GM19372 (cell line): ENCODE measurements around the gene FGF7.
"Not testable (repeated sequence)": the region's sequence is repeated elsewhere in the genome, so short reads cannot be mapped to it uniquely, and the experiment has no call there.

Experiments
- ATAC-seq: cut with Tn5 transposase; IDR thresholded peaks from one replicate; pipeline ENCODE4 v1.9.1; 2021; ENCODE audit warnings: mild to moderate bottlenecking, low read depth, moderate library complexity; ENCODE audit not compliant: unreplicated experiment

FGF7 gene, protein sequence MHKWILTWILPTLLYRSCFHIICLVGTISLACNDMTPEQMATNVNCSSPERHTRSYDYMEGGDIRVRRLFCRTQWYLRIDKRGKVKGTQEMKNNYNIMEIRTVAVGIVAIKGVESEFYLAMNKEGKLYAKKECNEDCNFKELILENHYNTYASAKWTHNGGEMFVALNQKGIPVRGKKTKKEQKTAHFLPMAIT

DNA sequence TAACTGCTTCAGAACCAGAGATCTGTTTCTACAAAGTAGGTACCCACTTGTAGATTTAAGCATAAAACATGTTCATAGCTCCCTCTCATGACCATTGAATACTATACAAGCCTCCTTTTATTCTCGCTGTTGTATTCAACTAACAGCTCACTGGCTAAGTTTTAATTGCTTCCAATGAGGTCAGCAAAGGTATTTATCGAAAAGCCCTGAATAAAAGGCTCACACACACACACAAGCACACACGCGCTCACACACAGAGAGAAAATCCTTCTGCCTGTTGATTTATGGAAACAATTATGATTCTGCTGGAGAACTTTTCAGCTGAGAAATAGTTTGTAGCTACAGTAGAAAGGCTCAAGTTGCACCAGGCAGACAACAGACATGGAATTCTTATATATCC is at the start of gene FGF7:
Gene FGF7, plus strand, starts transcription at position 222 of the 400 bp plus-strand sequence. CDS start 1,056 bp downstream, outside the sequence.
- ATAC-seq, result no peak

DNA sequence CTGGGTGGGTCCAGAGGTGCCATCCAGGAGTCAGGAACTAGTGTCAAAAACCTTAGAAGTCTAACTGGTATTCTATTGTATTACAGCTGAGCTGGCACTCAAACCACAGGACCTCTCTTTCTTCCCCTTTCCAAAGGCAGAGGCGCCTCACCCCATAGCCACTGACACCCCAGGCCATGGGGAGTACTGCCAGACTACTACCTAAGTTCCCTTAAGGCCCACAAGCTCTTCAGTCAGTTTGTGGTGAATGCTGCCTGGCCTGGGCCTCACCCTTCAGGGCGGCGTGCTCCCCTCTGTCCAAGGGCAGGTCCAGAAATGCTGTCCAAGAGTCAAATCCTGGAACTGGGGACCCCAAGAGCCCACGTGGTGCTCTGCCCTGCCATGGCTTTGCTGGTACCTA is 43.0 kb upstream of the FGF7 start:
- no peak for ATAC-seq

DNA sequence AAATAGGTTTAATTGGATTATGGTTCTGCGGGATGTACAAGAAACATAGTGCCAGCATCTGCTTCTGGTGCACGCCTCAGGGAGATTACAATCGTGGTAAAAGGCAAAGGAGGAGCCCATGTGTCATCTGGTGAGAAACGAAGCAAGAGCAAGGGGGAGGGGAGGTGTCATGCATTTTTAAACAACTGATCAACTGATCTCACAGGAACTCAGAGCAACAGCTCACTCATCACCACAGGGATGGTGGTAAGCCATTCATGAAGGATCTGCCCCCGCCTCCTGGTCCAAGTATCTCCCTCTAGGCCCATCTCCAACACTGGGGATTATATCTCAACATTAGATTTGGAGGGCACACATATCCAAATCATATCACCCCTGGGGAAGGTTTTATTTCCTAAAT is 42.1 kb upstream of the FGF7 start:
- ATAC-seq, result no peak

DNA sequence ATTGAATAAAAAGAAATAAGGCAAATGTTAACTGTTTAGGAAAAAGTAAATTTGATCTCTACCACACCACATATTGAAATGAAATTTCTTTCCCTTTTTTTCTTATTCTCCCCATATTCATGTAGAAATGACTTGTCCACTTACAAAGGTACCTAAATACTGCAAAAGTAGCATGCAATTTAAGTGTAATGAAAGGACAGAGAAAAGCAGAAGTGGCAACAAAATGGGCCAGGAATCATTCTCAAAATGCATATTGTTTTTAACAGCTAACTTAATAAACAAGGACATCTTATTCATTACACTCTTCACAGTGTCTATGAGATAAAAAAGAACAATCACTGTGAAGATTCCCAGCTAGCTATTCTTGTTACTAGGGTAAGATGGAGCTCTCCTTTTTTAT is 40.6 kb upstream of the FGF7 start:
- ATAC-seq, result no peak

DNA sequence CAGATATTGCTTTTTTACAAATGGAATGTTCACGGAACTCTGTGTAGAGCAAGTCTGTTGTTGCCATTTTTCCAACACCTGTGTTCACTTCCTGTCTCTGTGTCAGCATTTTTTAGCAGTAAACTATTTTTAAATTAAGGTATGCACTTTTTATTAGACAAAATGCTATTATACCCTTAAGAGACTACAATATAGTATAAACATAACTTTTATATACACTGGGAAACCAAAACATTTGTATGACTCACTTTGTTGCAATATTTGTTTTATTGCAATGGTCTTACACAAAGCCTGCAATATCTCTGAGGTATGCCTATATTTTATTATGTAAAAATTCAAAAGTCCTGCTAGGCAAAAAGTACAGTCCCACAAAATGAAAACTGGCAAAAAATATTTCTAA is 39.8 kb upstream of the FGF7 start:
- ATAC-seq, result no peak

DNA sequence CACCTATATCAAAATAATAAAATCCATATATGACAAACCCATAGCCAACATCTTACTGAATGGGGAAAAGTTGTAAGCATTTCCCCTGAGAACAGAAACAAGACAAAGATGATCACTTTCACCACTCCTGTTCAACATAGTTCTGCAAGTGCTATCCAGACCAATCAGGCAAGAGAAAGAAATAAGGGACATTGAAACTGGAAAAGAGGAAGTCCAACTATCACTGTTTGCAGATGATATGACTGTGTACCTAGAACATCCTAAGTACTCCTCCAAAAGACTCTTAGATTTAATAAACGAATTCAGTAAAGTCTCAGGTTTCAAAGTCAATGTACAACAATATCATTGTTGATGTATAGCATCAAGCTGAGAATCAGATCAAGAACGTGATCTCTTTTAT is 35.6 kb upstream of the FGF7 start:
- ATAC-seq, result no peak

DNA sequence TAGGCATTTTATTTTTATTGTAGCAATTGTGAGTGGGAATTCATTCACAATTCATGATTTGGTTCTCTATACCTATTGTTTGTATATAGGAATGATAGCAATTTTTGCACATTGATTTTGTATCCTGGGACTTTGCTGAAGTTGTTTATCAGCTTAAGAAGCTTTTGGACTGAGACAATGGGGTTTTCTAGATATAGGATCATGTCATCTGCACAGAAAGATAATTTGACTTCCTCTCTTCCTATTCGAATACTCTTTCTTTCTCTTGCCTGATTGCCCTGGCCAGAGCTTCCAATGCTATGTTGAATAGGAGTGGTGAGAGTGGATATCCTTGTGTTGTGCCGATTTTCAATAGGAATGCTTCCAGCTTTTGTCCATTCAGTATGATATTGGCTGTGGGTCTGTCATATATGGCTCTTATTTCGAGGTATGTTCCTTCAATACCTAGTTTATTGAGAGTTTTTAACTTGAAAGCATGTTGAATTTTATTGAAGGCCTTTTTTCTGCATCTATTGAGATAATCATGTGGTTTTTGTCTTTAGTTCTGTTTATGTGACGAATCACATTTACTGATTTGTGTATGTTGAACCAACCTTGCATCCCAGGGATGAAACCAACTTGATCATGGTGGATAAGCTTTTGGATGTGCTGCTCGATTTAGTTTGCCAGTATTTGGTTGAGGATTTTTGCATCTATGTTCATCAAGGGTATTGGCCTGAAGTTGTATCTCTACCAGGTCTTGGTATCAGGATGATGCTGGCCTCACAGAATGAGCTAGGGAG is 20.3 kb upstream of the FGF7 start:
- ATAC-seq, result not testable (repeated sequence)

DNA sequence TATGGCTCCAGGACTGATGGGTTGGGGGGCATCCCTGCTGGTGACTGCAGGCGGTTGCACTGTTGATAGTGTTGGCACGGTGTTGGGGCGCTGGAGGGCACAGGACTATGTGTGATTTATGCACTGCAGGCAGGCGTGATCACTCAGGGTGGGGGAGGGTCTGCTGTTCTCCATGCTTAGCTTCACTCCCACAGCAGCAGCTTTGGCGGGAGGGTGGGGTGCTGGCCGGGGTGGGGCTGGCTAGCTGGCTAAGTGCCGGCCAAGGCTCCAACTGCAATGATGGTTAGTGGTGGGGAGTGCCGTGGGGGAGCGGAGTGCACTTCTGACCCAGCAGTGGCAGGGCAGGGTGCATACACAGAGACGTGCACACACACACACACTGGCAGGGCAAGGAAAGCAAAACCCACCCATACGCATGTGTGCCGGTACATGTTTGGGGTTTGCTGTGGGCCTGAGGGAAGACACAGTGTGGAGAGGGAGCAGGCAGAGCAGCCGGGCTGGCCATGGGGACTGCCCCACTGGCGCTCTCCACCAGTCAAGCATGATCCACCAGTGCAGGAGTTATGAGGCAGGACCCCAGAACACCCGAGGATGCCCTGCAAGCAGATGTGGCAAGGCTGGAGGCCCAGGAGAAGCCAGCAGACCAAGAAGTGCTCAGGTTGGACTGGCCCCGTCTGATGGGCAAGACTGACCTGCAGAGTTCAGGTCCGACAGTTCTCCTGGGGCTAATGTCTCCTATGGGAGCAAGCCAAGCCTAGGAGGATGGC is 16.5 kb upstream of the FGF7 start:
- ATAC-seq, result no peak

DNA sequence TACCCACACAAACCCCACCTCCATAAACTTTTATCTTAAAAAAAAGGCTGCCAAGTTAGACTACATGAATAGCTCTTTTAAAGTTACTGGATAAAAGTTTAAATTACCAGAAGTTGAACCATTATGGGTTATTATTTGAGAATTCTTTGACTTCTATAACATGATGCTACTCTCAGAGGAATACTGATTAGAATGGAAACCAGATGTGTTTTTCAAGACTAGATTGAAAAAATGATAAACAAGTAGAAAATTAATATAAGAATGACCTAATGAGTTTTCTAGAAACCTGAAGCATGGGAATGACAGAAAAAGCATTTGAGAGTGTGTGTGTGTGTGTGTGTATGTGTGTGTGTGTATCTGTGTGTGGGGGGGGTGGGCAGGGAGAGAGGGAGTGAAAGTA is 12.4 kb upstream of the FGF7 start:
- ATAC-seq, result no peak

DNA sequence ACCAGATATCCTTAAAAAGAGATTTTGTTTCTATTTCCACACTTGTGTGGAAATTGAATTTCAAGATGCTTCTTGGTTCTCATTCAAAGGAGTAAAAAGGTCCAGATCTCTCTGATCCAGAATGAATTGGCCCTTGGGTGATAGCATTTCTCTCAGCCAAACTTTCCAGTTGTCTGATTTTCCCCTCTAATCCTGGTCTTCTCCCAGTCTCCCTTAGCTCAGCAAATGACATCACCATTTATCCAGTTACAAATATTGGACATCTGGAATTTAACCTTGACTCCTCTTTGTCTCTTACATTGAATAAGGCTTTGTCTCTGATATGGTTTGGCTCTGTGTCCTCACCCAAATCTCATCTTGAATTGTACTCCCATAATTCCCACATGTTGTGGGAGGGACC is 10.2 kb upstream of the FGF7 start:
- ATAC-seq, result no peak

DNA sequence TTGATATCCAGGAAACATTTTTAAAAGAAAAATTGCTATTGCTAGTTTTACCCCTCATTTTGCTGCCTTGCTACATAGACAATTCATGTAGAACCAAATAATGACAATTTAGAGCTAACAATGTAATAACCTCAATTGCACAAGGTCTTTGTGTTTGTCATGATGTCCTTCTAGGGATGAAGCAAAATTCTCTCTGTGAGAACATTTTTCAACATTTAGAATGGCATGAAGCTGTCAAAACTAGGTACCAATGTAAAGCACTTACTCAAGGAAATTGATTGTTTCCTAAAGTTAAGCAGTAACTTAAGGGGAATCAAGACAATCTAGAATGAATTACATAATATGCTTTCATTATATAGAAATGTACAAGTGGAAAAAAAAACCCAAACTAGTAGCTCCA is 7.9 kb upstream of the FGF7 start:
- ATAC-seq, result no peak

DNA sequence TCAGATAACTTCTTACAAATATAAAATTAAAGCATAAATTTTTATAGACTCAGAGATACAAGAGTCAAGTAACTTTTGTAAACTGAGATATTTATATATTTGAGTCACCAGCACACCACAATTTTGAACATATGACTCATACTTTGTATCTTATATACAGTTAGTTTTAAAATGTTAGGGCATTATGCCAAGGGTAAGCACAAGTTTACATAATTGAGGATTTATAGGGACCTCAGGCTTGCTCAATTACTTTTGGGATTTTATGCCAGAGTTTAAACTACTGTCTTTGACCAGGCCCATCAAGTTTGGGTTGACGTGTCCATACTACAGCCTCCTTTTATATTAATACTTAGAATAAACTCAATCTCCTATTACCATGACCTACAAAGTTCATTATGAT is 7.4 kb upstream of the FGF7 start:
- no peak for ATAC-seq

DNA sequence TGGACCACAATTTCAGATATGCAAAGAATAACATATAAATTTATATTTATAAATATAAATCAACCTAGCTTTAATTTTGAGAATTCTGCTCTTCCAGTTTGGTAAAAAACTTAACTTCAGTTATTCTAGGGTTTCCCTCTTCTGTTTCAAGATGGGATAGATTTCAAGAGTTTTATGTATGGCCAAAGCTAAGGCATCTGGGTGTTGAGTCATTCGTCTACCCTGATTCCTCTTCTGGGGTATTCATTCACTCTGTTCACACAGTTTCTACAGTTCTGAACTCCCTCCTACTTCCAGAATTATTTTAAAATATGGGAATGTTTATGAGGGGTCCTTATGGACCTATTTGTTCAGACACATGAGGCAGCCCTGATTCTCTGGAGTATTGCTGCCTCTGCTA is 4.2 kb upstream of the FGF7 start:
- no peak for ATAC-seq

DNA sequence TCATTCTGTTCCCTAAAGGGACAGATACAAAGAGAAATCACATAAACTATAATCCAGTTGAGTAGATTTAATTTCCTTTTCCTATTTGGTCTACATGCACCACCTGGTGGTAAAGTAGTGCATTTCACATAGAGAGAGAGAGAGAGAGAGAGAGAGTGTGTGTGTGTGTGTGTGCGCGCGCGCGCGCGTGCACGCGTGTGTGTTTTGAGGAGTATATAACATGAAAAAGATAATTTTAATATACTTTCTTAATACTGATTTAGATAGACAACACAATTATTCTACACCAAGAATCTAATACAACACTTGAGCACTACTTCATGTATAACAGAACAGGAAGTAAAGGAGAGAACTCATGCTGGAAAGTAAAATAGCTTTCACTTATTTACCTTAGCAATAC is 1.1 kb upstream of the FGF7 start:
- no peak for ATAC-seq

DNA sequence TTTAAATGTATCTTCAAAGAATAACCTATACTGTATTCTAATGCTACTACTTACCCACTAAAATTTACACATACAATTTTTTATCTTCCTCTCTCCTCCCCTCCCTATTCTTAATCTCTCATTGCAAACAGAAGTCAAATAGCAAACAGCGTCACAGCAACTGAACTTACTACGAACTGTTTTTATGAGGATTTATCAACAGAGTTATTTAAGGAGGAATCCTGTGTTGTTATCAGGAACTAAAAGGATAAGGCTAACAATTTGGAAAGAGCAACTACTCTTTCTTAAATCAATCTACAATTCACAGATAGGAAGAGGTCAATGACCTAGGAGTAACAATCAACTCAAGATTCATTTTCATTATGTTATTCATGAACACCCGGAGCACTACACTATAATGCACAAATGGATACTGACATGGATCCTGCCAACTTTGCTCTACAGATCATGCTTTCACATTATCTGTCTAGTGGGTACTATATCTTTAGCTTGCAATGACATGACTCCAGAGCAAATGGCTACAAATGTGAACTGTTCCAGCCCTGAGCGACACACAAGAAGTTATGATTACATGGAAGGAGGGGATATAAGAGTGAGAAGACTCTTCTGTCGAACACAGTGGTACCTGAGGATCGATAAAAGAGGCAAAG is 984 bp downstream of the FGF7 start:
- no peak for ATAC-seq

DNA sequence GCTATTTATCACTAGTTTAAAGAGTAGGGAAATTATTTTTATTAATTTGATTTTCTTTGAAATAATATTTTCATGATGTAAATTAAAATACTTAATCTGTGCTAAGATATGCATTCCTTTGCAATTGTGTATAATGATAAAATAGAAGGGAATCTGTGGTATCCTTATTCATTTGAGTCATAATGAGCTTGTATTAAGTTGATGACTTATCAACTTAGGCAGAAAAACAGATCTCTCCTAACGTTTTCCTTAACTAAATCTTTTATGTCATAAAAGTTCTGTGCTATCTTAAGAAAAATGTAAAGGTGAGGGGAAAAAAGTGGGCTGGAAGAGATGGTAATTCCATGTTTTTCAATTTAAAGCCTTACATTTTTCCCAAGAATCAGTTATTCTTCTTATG is 1.9 kb downstream of the FGF7 start:
- ATAC-seq, result no peak

DNA sequence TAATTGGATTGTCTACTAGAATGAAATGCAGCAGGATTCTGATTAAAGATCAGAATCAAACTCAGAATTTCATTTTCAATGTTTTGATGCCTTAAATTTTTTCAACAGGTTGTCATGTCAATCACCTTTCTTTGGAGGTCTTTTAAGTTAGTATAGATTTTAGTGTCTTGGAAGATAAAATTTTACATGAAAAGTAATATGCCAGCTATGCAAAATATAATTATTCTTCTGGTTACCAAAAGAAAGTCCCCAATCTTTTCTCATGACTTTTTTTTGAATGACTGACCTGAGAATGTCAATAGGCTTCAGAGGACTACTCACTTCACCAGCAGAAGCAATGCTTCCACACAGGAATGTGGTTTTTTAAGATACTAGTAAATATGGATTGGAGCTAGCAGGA is 4.3 kb downstream of the FGF7 start:
- ATAC-seq, result no peak

DNA sequence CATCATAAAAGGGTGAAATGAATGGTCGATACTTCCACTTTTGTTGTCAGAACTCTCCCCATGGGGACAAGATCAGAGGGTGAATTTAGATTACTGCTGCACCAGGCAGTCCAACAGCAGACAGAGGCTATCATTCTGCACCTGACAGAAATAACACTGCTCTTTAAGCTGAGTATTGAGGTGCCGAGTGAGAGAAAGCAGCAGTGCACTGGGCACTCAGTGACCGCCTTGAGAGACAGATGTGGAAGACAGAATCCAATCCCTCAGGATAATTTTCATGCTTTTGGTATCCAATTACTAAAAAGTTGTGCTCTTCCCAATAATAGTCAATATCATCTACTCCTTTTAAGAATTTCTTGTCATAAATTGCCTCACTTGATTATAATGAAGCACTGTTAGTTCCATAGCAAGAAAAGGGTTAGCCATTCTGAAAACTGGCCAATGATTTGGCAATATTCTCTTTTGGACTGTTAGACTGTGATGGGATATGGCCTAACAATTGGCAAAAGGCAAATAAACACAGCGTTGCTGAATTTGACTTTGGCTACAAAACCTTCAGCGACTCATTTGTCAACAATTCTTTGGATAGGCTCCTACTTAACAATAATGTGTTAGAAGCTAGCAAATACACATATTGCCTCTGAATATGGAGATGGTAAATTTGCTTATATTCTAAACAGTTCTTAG is 5.5 kb downstream of the FGF7 start:
- no peak for ATAC-seq

DNA sequence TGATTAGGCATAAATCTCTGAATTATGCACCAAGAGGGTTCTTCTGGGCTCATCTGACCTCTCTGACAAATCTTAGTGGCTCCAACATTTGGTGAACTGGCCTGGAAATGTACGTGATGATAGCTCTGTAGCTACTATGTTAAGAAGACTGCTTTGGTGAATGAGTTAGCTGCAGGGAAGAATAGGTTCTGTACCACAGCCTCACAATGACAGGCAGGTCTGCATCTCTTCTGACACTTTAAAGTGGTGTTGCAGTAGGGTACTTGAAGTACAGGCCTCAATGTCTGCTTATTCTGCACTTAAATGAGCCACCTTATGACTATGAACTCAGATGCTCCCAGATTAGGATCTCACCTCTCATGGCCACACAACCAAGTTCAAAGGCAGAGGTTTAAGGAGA is 7.0 kb downstream of the FGF7 start:
- no peak for ATAC-seq

DNA sequence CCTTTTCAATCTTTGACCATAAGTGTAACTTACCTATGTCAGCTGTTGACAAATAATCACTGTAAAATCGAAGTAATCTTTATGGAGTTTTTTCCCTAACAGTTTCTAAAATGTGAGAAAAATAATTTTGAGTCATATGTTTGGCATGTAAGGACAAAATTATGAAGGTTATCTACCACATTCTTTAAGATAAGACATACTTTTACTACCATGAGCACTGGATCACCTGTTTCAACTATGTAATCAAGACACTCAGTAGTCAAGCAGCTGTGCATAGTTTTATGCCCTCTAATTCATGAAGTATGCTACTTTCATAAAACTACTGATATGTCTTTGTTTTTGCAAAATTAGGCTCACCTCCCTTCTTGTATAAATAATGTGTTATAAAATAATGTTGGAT is 12.1 kb downstream of the FGF7 start:
- no peak for ATAC-seq

DNA sequence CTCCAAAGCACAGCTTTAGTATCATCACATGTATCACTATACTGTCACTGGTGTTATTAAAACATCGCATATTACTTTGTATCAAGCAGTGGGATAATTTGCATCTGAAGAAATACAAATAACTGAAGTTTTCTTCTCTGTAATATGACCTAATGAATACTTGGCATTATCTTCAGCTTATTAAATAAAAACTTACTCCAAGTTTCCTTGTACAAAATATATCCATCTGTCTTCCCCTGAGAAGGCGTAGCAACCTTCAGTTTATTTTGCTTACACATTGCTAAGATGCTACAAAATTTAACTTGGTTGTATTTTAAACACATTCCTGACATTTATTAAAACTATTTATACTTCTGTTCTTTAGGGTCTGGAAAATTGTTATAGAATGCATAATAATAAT is 13.7 kb downstream of the FGF7 start:
- no peak for ATAC-seq
